HCT116 (cell line): ENCODE measurements around the gene ELOB. TPM values are rescaled to one million over a fixed set of nuclear protein-coding genes. Genes with fewer than 3 reads are reported as not detected.

Experiments
- ATAC-seq: fragments of 200-7000 bp; cut with Tn5 transposase; 2 replicates; pipeline ENCODE4 v1.9.1; 2020; ENCODE audit warnings: mild to moderate bottlenecking, moderate library complexity
- BruUV-seq: library from RNA; stranded (reverse); fragments of 400-500 nt; replicated peaks from 2 replicates; lab custom pipeline; 2021; lab: Mats Ljungman, UMichigan
- CTCF ChIA-PET: fragments of 300-600 bp; sonication (Branson Sonifier 250); formaldehyde crosslinking; loops from one replicate; lab custom pipeline; 2021; ENCODE audit warnings: antibody characterized with exemption; lab: Charles Lee
- POLR2A ChIA-PET: fragments of 300-600, 350-600 bp; sonication (Branson Sonifier 250); formaldehyde crosslinking; loops from one replicate; lab custom pipeline; 2021; ENCODE audit warnings: antibody characterized with exemption; lab: Charles Lee
- RAD21 ChIA-PET, 2 experiments: fragments of 300-600 bp; sonication (Branson Sonifier 250); formaldehyde crosslinking; loops; one replicate each; lab custom pipeline; 2023; ENCODE audit warnings: low total read pairs in 2 of 2; ENCODE audit not compliant: uncharacterized antibody in 2 of 2, unreplicated experiment in 2 of 2, low non-redundant PET in 1 of 2; lab: Charles Lee
- DNase-seq: peaks from one replicate; pipeline ENCODE4 v3.0.0-alpha.2; 2010; ENCODE audit warnings: low read depth, low spot score
- H2AFZ ChIP-seq: fragments of 200-600 bp; shearing (Covaris generic), sonication (generic); 2 replicates; pipeline ENCODE4 v1.6.1; 2017; ENCODE audit warnings: low read depth, mixed run types, mixed read lengths, antibody characterized with exemption, low read length; ENCODE audit not compliant: poor library complexity, severe bottlenecking
- H3K27ac ChIP-seq: 2 replicates; pipeline ENCODE4 v1.5.1; 2012; ENCODE audit warnings: low read depth, low read length
- H3K27me3 ChIP-seq: fragments of 200-600 bp; sonication (generic); 2 replicates; pipeline ENCODE4 v1.6.1; 2016; ENCODE audit warnings: mixed run types, low read length, mixed read lengths; ENCODE audit not compliant: insufficient read depth
- H3K36me3 ChIP-seq, 2 experiments: fragments of 200-500 bp in 1 of 2; fragments of 200-600 bp in 1 of 2; sonication (Bioruptor generic) in 1 of 2; sonication (generic) in 1 of 2; 2 replicates each; pipeline versions ENCODE4 v1.5.1 to v1.6.1; 2014 to 2016; ENCODE audit warnings: low read length in 2 of 2, inconsistent platforms in 1 of 2, mixed read lengths in 1 of 2, mixed run types in 1 of 2; ENCODE audit not compliant: insufficient read depth in 2 of 2, control insufficient read depth in 1 of 2
- H3K4me1 ChIP-seq, 2 experiments: fragments of 200-600 bp in 1 of 2; sonication (generic) in 1 of 2; 2 replicates each; pipeline versions ENCODE4 v1.5.1 to v1.6.1; 2012 to 2017; ENCODE audit warnings: low read length in 2 of 2, inconsistent platforms in 1 of 2, mild to moderate bottlenecking in 1 of 2, mixed read lengths in 1 of 2, mixed run types in 1 of 2, moderate library complexity in 1 of 2; ENCODE audit not compliant: insufficient read depth in 2 of 2, control insufficient read depth in 1 of 2
- H3K4me2 ChIP-seq: fragments of 200-600 bp; sonication (generic); 2 replicates; pipeline ENCODE4 v1.6.1; 2017; ENCODE audit warnings: mixed run types, low read length, mixed read lengths
- H3K4me3 ChIP-seq, 2 experiments: fragments of 200-600 bp in 1 of 2; sonication (generic) in 1 of 2; replicated peaks in 1 of 2; 2 replicates each; pipeline ENCODE4 v1.5.1; 2011 to 2016; ENCODE audit warnings: low read length in 2 of 2, control low read depth in 1 of 2, low read depth in 1 of 2, mild to moderate bottlenecking in 1 of 2, mixed read lengths in 1 of 2, mixed run types in 1 of 2
- H3K79me2 ChIP-seq: fragments of 200-600 bp; sonication (generic); 2 replicates; pipeline ENCODE4 v1.6.1; 2017; ENCODE audit warnings: mild to moderate bottlenecking, mixed run types, low read length, moderate library complexity, mixed read lengths; ENCODE audit not compliant: insufficient read depth
- H3K9ac ChIP-seq: fragments of 200-600 bp; sonication (generic); 2 replicates; pipeline ENCODE4 v1.6.1; 2016; ENCODE audit warnings: low read length, mixed read lengths
- H3K9me2 ChIP-seq: fragments of 200-600 bp; sonication (generic), shearing (Covaris generic); 2 replicates; pipeline ENCODE4 v1.6.1; 2017; ENCODE audit warnings: mixed run types, mild to moderate bottlenecking, moderate library complexity; ENCODE audit not compliant: insufficient read depth
- H3K9me3 ChIP-seq, 2 experiments: fragments of 200-500 bp in 1 of 2; fragments of 200-600 bp in 1 of 2; sonication (Bioruptor generic) in 1 of 2; sonication (generic) in 1 of 2; 2 replicates each; pipeline ENCODE4 v1.6.1; 2014 to 2017; ENCODE audit warnings: low read length in 2 of 2, mixed read lengths in 2 of 2, inconsistent platforms in 1 of 2, low read depth in 1 of 2, mild to moderate bottlenecking in 1 of 2, mixed run types in 1 of 2, moderate library complexity in 1 of 2; ENCODE audit not compliant: control insufficient read depth in 1 of 2, insufficient read depth in 1 of 2
- H4K20me1 ChIP-seq: fragments of 200-600 bp; sonication (generic), shearing (Covaris generic); 2 replicates; pipeline ENCODE4 v1.6.1; 2017; ENCODE audit warnings: mixed run types, mild to moderate bottlenecking, moderate library complexity; ENCODE audit not compliant: insufficient read depth
- CEBPB ChIP-seq: IDR thresholded peaks from 2 replicates; pipeline ENCODE4 v1.6.1; 2012; ENCODE audit warnings: low read depth
- EZH2phosphoT487 ChIP-seq: fragments of 200-600 bp; IDR thresholded peaks from 2 replicates; pipeline ENCODE4 v1.6.1; 2018; ENCODE audit warnings: antibody characterized with exemption, borderline replicate concordance
- TCF7L2 ChIP-seq: IDR thresholded peaks from 2 replicates; pipeline ENCODE4 v1.7.0; 2011; ENCODE audit warnings: borderline replicate concordance, inconsistent platforms; ENCODE audit not compliant: insufficient read depth, insufficient read length; ENCODE audit errors: extremely low read depth
- intact Hi-C: fragments of 100-400 bp; cut with micrococcal nuclease; formaldehyde crosslinking; loops from 2 replicates; pipeline ENCODE4 v1.10.0; 2022
- total RNA-seq: library from RNA; stranded (reverse); gene quantifications from one replicate; pipeline ENCODE4 v1.2.1, GENCODE V29; 2021; ENCODE audit not compliant: unreplicated experiment
- TF ChIP-seq, protein P1 (sequence below): IDR thresholded peaks from 2 replicates; pipeline ENCODE4 v1.6.1; 2011; ENCODE audit warnings: mild to moderate bottlenecking, low read length, moderate library complexity; ENCODE audit not compliant: insufficient replicate concordance; ENCODE audit errors: extremely low read depth

ELOB gene
- total RNA-seq, 1 experiment from 2014 or later = 239 TPM

DNA sequence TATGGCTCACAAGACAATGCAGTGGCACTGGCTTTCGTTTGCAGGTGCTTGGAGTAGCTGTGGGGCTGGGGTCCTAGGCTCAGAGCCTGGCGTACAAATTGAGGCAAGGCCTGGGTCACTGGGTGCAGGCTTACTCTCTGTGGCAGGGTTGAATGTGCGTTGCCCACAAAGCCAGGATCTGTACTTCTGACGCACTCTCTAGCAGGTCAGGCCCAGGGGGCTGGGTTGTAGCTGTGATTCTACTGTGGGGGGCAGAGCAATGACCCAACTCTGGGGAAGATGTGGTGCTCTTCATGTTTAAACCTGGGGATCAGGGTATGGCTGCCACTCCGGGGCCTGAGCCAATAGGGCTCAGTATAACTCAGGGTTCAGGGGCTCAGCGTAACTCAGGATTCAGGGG lies 33.6 kb upstream of the ELOB start (continued):
- TF ChIP-seq, protein P1, sequence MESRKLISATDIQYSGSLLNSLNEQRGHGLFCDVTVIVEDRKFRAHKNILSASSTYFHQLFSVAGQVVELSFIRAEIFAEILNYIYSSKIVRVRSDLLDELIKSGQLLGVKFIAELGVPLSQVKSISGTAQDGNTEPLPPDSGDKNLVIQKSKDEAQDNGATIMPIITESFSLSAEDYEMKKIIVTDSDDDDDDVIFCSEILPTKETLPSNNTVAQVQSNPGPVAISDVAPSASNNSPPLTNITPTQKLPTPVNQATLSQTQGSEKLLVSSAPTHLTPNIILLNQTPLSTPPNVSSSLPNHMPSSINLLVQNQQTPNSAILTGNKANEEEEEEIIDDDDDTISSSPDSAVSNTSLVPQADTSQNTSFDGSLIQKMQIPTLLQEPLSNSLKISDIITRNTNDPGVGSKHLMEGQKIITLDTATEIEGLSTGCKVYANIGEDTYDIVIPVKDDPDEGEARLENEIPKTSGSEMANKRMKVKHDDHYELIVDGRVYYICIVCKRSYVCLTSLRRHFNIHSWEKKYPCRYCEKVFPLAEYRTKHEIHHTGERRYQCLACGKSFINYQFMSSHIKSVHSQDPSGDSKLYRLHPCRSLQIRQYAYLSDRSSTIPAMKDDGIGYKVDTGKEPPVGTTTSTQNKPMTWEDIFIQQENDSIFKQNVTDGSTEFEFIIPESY = no peak
- TF ChIP-seq EZH2phosphoT487 (no peak), TCF7L2 (no peak)
- TF ChIP-seq, all 23 proteins: peak for 0

DNA sequence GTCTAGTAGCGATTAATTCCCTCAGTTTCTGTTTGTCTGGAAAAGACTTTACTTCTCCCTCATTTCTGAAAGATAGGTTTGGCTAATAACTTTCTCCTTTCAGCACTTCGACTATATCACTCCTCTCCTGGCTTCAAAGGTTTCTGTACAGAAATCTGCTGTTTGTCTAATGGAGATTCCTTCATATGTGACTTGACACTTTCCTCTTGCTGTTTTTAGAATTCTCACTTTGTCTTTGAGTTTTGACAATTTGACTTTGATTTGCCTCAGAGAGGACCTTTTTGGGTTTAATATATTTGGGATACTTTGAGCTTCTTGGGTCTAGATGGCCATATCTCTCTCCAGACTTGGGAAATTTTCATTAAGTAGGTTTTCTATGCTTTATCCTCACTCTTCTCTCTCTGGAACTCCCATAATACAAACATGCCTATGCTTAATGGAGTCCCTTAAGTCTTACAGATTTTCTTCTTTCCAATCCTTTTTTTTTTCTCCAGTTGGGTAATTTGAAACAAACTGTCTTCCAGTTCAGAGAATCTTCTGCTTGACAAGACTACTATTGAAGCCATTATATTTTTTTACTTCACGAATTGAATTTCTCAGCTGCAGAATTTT lies 32.2 kb upstream of the ELOB start:
- H3K9me2 ChIP-seq = no peaks in the 10 kb centered on the region
- H3K4me3 ChIP-seq = no peak overlapping the region
- ChIA-PET RAD21 (no interaction called here), CTCF (no interaction called here), POLR2A (no interaction called here)
- ATAC-seq (no peak), DNase-seq (no peak)
- TF ChIP-seq CEBPB = no peak
- no peaks in the 10 kb centered on the region for H4K20me1 ChIP-seq
- no peak overlapping the region for H2AFZ ChIP-seq
- intact Hi-C loops = no loop called here
- no peaks in the 10 kb centered on the region for H3K36me3 ChIP-seq
- no peak overlapping the region for H3K9ac ChIP-seq
- no peaks in the 10 kb centered on the region for H3K79me2 ChIP-seq
- no TSS peak for BruUV-seq
- no peaks in the 10 kb centered on the region for H3K27me3 ChIP-seq
- H3K9me3 ChIP-seq = peaks cover 0 to 7% of the 10 kb centered on the region in 2 experiments; a peak in 2 of 4 replicates
- no peak overlapping the region for H3K27ac ChIP-seq
- H3K4me2 ChIP-seq = no peak overlapping the region
- H3K4me1 ChIP-seq = peaks cover 3 to 7% of the 10 kb centered on the region in 2 experiments; a peak in 1 of 4 replicates
